NCI-H1092 treated with DMSO at 0.1 percent for 48 hours (cell line): ENCODE measurements around the gene DLX6.
A peak's percentile ranks its signal among the peaks of the same experiment; 100 is the strongest.

Source experiments
- DNase-seq: peaks from one replicate; lab custom pipeline; 2025; lab: John Stamatoyannopoulos, UW

Gene DLX6

GRCh38 chr7:97005183-97006054 lies at the start of gene DLX6:
TSS of gene DLX6 (plus strand) at chr7:97005553. CDS start at chr7:97005978, 425 bp downstream.
- peak; percentile 97 for DNase-seq

GRCh38 chr7:96959135-96959534 lies 46.2 kb upstream of the DLX6 start:
- no peak for DNase-seq

GRCh38 chr7:96962221-96962885 lies 43.0 kb upstream of the DLX6 start:
- DNase-seq: no peak

- DNase-seq: no peak
Measured at GRCh38 chr7:96968981-96969380, 36.4 kb upstream of the DLX6 start.

- no peak for DNase-seq
Measured at GRCh38 chr7:96970739-96971138, 34.6 kb upstream of the DLX6 start.

- DNase-seq: no peak
Measured at GRCh38 chr7:96973986-96974385, 31.4 kb upstream of the DLX6 start.

GRCh38 chr7:96976106-96976505 lies 29.2 kb upstream of the DLX6 start:
- DNase-seq: no peak

- no peak for DNase-seq
Measured at GRCh38 chr7:96977445-96977844, 27.9 kb upstream of the DLX6 start.

GRCh38 chr7:96979551-96980276 lies 25.6 kb upstream of the DLX6 start:
- no peak for DNase-seq

- DNase-seq: no peak
Measured at GRCh38 chr7:96982586-96982985, 22.8 kb upstream of the DLX6 start.

- no peak for DNase-seq
Measured at GRCh38 chr7:96985992-96986391, 19.4 kb upstream of the DLX6 start.

- DNase-seq: no peak
Measured at GRCh38 chr7:96986901-96987300, 18.5 kb upstream of the DLX6 start.

GRCh38 chr7:96987719-96988118 lies 17.6 kb upstream of the DLX6 start:
- DNase-seq: no peak

GRCh38 chr7:96989241-96989858 lies 16.0 kb upstream of the DLX6 start:
- DNase-seq: no peak

- no peak for DNase-seq
Measured at GRCh38 chr7:96989859-96990317, 15.5 kb upstream of the DLX6 start.

GRCh38 chr7:96991546-96992191 lies 13.7 kb upstream of the DLX6 start:
- no peak for DNase-seq

GRCh38 chr7:96992192-96993005 lies 13.0 kb upstream of the DLX6 start:
- DNase-seq: no peak

- no peak for DNase-seq
Measured at GRCh38 chr7:96993094-96993865, 12.1 kb upstream of the DLX6 start.

GRCh38 chr7:96993980-96994379 lies 11.4 kb upstream of the DLX6 start:
- no peak for DNase-seq
